Measurements from ENCODE around the gene TNK1.
A peak's percentile ranks its signal among the peaks of the same experiment; 100 is the strongest.

TNK1 gene

DNA sequence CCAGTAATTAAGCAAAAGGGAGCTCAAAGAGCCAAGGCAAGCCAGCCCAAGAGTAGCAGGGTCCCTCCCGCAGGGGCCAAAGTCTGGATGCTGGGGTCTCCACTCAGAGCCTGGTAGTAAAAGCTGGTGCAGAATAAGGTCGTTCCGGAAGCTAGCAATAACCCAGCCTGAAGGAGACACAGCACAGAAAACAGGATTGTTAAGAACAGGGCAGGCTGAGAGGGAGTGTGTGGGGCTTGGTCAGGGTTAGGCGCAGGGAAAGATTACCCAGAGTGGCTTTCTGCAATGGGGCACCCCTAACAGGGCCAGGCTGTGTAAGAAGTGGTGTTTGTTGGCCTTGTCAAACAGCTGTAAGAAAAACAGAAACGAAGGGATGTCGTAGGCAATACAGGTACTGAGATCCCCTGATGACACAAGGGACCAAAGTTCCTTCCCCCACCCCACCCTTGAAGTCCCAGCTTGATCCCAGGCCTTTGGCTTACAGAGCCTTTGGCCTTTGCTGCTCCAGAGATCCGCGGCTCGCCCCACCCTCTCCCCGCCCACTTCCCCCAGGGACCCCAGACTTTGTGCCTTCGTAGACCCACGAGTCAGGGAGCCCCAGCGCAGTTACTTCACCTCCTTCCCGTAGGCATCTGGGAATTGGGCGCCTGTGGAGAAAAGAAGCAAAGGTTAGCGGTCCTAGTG, 22.3 kb downstream of the TNK1 start (continued):
- TF ChIP-seq, protein P1, sequence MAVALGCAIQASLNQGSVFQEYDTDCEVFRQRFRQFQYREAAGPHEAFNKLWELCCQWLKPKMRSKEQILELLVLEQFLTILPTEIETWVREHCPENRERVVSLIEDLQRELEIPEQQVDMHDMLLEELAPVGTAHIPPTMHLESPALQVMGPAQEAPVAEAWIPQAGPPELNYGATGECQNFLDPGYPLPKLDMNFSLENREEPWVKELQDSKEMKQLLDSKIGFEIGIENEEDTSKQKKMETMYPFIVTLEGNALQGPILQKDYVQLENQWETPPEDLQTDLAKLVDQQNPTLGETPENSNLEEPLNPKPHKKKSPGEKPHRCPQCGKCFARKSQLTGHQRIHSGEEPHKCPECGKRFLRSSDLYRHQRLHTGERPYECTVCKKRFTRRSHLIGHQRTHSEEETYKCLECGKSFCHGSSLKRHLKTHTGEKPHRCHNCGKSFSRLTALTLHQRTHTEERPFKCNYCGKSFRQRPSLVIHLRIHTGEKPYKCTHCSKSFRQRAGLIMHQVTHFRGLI (tag by site-specific recombination; IDR thresholded peaks at IDR 0.05): no peak
- TF ChIP-seq, protein P2, sequence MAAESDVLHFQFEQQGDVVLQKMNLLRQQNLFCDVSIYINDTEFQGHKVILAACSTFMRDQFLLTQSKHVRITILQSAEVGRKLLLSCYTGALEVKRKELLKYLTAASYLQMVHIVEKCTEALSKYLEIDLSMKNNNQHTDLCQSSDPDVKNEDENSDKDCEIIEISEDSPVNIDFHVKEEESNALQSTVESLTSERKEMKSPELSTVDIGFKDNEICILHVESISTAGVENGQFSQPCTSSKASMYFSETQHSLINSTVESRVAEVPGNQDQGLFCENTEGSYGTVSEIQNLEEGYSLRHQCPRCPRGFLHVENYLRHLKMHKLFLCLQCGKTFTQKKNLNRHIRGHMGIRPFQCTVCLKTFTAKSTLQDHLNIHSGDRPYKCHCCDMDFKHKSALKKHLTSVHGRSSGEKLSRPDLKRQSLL (tag by site-specific recombination; IDR thresholded peaks at IDR 0.05): no peak
- TF ChIP-seq ZFP41 (tag by site-specific recombination; IDR thresholded peaks at IDR 0.05; ENCODE audit: borderline replicate concordance): no peak
- TF ChIP-seq ZNF530 (tag by site-specific recombination; IDR thresholded peaks at IDR 0.05; ENCODE audit: low read depth): no peak
- TF ChIP-seq, protein P3, sequence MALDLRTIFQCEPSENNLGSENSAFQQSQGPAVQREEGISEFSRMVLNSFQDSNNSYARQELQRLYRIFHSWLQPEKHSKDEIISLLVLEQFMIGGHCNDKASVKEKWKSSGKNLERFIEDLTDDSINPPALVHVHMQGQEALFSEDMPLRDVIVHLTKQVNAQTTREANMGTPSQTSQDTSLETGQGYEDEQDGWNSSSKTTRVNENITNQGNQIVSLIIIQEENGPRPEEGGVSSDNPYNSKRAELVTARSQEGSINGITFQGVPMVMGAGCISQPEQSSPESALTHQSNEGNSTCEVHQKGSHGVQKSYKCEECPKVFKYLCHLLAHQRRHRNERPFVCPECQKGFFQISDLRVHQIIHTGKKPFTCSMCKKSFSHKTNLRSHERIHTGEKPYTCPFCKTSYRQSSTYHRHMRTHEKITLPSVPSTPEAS (tag by site-specific recombination; IDR thresholded peaks at IDR 0.05): no peak
- TF ChIP-seq, protein P4, sequence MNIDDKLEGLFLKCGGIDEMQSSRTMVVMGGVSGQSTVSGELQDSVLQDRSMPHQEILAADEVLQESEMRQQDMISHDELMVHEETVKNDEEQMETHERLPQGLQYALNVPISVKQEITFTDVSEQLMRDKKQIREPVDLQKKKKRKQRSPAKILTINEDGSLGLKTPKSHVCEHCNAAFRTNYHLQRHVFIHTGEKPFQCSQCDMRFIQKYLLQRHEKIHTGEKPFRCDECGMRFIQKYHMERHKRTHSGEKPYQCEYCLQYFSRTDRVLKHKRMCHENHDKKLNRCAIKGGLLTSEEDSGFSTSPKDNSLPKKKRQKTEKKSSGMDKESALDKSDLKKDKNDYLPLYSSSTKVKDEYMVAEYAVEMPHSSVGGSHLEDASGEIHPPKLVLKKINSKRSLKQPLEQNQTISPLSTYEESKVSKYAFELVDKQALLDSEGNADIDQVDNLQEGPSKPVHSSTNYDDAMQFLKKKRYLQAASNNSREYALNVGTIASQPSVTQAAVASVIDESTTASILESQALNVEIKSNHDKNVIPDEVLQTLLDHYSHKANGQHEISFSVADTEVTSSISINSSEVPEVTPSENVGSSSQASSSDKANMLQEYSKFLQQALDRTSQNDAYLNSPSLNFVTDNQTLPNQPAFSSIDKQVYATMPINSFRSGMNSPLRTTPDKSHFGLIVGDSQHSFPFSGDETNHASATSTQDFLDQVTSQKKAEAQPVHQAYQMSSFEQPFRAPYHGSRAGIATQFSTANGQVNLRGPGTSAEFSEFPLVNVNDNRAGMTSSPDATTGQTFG (tag by site-specific recombination; IDR thresholded peaks at IDR 0.05; ENCODE audit: borderline replicate concordance): no peak
- 0 out of 2 replicates have a peak, but pooled peaks have one; percentile 31 for TF ChIP-seq ZNF76 (tag by site-specific recombination; IDR thresholded peaks at IDR 0.05; ENCODE audit: borderline replicate concordance, low read depth)
- TF ChIP-seq, protein P5, sequence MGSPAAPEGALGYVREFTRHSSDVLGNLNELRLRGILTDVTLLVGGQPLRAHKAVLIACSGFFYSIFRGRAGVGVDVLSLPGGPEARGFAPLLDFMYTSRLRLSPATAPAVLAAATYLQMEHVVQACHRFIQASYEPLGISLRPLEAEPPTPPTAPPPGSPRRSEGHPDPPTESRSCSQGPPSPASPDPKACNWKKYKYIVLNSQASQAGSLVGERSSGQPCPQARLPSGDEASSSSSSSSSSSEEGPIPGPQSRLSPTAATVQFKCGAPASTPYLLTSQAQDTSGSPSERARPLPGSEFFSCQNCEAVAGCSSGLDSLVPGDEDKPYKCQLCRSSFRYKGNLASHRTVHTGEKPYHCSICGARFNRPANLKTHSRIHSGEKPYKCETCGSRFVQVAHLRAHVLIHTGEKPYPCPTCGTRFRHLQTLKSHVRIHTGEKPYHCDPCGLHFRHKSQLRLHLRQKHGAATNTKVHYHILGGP (tag by site-specific recombination; IDR thresholded peaks at IDR 0.05): no peak
- no peak for TF ChIP-seq ZNF416 (tag by site-specific recombination; IDR thresholded peaks at IDR 0.05)
- TF ChIP-seq ZFP37 (tag by site-specific recombination; IDR thresholded peaks at IDR 0.05): no peak
- TF ChIP-seq ZNF843 (tag by site-specific recombination; IDR thresholded peaks at IDR 0.05): no peak
- TF ChIP-seq ZFHX2 (tag by site-specific recombination; conservative IDR thresholded peaks at IDR 0.05): 0 out of 2 replicates have a peak, but pooled peaks have one; percentile 10
- TF ChIP-seq ZBTB17 (tag by site-specific recombination; IDR thresholded peaks at IDR 0.05): 0 out of 2 replicates have a peak, but pooled peaks have one; percentile 31
- no peak for TF ChIP-seq ZNF768 (tag by site-specific recombination; IDR thresholded peaks at IDR 0.05)
- TF ChIP-seq WT1 (tag by site-specific recombination; IDR thresholded peaks at IDR 0.05): no peak
- no peak for TF ChIP-seq ZNF529 (tag by site-specific recombination; IDR thresholded peaks at IDR 0.05; ENCODE audit: insufficient replicate concordance)
- no peak for TF ChIP-seq GLI4 (tag by site-specific recombination; IDR thresholded peaks at IDR 0.05)
- TF ChIP-seq ZBTB48 (tag by site-specific recombination; IDR thresholded peaks at IDR 0.05): 0 out of 2 replicates have a peak, but pooled peaks have one; percentile 62
- TF ChIP-seq ZNF37A (tag by site-specific recombination; IDR thresholded peaks at IDR 0.05): no peak
- TF ChIP-seq ZNF664 (tag by site-specific recombination; IDR thresholded peaks at IDR 0.05): no peak
- TF ChIP-seq, protein P6, sequence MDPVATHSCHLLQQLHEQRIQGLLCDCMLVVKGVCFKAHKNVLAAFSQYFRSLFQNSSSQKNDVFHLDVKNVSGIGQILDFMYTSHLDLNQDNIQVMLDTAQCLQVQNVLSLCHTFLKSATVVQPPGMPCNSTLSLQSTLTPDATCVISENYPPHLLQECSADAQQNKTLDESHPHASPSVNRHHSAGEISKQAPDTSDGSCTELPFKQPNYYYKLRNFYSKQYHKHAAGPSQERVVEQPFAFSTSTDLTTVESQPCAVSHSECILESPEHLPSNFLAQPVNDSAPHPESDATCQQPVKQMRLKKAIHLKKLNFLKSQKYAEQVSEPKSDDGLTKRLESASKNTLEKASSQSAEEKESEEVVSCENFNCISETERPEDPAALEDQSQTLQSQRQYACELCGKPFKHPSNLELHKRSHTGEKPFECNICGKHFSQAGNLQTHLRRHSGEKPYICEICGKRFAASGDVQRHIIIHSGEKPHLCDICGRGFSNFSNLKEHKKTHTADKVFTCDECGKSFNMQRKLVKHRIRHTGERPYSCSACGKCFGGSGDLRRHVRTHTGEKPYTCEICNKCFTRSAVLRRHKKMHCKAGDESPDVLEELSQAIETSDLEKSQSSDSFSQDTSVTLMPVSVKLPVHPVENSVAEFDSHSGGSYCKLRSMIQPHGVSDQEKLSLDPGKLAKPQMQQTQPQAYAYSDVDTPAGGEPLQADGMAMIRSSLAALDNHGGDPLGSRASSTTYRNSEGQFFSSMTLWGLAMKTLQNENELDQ (tag by site-specific recombination; IDR thresholded peaks at IDR 0.05; ENCODE audit: low read depth): no peak
- TF ChIP-seq ZNF23 (tag by site-specific recombination; IDR thresholded peaks at IDR 0.05; ENCODE audit: borderline replicate concordance): no peak
- TF ChIP-seq ZNF174 (tag by site-specific recombination; IDR thresholded peaks at IDR 0.05): no peak
- no peak for TF ChIP-seq ZNF610 (tag by site-specific recombination; IDR thresholded peaks at IDR 0.05; ENCODE audit: borderline replicate concordance)
- no peak for TF ChIP-seq OVOL3 (tag by site-specific recombination; IDR thresholded peaks at IDR 0.05)
- no peak for TF ChIP-seq ZNF202 (tag by site-specific recombination; IDR thresholded peaks at IDR 0.05; ENCODE audit: borderline replicate concordance)
- TF ChIP-seq, protein P7, sequence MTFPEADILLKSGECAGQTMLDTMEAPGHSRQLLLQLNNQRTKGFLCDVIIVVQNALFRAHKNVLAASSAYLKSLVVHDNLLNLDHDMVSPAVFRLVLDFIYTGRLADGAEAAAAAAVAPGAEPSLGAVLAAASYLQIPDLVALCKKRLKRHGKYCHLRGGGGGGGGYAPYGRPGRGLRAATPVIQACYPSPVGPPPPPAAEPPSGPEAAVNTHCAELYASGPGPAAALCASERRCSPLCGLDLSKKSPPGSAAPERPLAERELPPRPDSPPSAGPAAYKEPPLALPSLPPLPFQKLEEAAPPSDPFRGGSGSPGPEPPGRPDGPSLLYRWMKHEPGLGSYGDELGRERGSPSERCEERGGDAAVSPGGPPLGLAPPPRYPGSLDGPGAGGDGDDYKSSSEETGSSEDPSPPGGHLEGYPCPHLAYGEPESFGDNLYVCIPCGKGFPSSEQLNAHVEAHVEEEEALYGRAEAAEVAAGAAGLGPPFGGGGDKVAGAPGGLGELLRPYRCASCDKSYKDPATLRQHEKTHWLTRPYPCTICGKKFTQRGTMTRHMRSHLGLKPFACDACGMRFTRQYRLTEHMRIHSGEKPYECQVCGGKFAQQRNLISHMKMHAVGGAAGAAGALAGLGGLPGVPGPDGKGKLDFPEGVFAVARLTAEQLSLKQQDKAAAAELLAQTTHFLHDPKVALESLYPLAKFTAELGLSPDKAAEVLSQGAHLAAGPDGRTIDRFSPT (tag by site-specific recombination; IDR thresholded peaks at IDR 0.05): peak; percentile 63; the same call in 1 of the 2 replicates

Measured in HEK293 (cell line).